Epithelial cell of proximal tubule (primary cell): ENCODE data around the gene DNAJB8. TPM values are rescaled to one million over a fixed set of nuclear protein-coding genes. Genes with fewer than 3 reads are reported as not detected.

Experiments used
- DNase-seq: peaks from one replicate; pipeline ENCODE4 v3.0.0-alpha.2; 2011; ENCODE audit warnings: low read depth
- H3K4me3 ChIP-seq: 2 replicates; pipeline ENCODE4 v1.5.1; 2011; ENCODE audit warnings: low read depth, mild to moderate bottlenecking, low read length
- CTCF ChIP-seq: conservative IDR thresholded peaks from 2 replicates; pipeline ENCODE4 v1.5.1; 2012; ENCODE audit warnings: low read depth, mild to moderate bottlenecking, low read length
- total RNA-seq: library from RNA; depleted of rRNA; stranded (reverse); fragments of >200 nt; gene quantifications from 2 replicates; pipeline ENCODE4 v1.2.3, GENCODE V29; 2015

The DNAJB8 gene
- total RNA-seq, 1 donor from 2014 or later: not detected

GRCh38 chr3:128424508-128425069 is 42.1 kb downstream of the DNAJB8 start:
- H3K4me3 ChIP-seq: no peak overlapping the region
- no peak for TF ChIP-seq CTCF
- DNase-seq: no peak

- DNase-seq: no peak
- H3K4me3 ChIP-seq: no peak overlapping the region
- TF ChIP-seq CTCF: no peak
These were observed 43.1 kb downstream of the DNAJB8 start for GRCh38 chr3:128423525-128424147.

- no peak for DNase-seq
- H3K4me3 ChIP-seq: no peak overlapping the region
- no peak for TF ChIP-seq CTCF
These were observed 43.7 kb downstream of the DNAJB8 start for GRCh38 chr3:128422762-128423524.

DNA sequence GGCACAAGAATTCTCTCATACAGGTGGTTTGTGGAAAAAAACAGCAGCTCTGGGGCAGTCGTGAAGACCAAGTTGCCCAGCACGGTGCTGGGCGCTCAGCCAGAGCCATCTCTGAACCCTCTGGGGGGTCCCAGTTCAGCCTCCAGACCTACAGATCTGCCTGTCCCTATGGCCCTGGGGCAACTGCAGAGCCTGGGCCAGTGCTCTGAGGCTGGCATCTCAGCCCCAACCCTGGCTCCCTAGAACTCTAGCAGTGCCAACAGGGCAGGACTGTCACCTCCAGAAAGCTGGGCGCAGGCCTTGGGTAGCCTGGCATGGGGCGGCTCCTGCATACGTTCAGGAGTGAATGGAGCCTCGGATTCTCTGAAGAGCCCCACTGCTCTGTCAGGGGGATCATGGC is 44.7 kb downstream of the DNAJB8 start:
- no peak for TF ChIP-seq CTCF
- no peak overlapping the region for H3K4me3 ChIP-seq
- no peak for DNase-seq

GRCh38 chr3:128421439-128421836 is 45.3 kb downstream of the DNAJB8 start:
- DNase-seq: no peak
- TF ChIP-seq CTCF: no peak
- H3K4me3 ChIP-seq: no peak overlapping the region

DNA sequence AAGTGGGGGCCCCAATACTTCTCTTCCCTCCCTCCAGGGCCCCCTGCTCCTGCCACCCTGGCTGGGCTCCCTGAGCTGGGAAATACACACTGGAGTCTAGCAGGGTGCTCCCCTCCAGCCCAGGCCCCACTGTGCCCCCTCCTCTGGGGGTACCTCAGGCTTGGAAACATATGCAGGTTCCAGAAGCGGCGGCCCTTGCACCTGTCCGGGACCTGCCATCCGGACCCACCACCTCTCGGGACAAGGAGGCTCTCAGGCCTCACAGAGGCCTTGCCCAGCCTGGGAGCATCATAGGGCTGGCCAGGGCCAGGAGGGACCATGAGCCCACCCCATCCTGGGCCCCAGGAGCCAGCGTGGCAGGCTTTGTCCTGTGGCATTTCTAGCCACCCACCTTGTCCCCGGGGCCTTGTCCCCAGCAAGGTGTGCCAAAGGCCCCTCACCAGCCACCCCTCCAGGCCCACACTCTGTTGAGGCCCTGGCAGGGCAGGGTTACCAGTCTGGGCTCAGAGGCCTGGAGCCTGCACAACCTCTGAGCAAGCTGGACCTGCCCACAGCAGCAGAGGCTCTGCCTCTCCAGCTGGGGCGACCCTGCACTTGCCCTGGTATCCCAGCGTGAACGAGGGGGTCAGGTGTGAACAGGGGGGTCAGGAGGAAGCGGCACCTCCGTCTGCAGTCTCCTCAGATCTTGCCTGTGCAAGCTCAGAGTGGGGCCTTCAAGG is 45.8 kb downstream of the DNAJB8 start:
- TF ChIP-seq CTCF: no peak
- DNase-seq: no peak
- H3K4me3 ChIP-seq: no peak overlapping the region
